Neutrophil (primary cell): ENCODE results near the gene C4A.
"Not testable (repeated sequence)": the region's sequence is repeated elsewhere in the genome, so short reads cannot be mapped to it uniquely, and the experiment has no call there.

Experiments used
- H3K27ac ChIP-seq: fragments of 200-600 bp; sonication (generic); 2 replicates; pipeline ENCODE4 v1.5.1; 2016; ENCODE audit warnings: mild to moderate bottlenecking, moderate library complexity
- H3K27me3 ChIP-seq: fragments of 200-600 bp; sonication (generic); 2 replicates; pipeline ENCODE4 v1.6.0; 2016; ENCODE audit warnings: mild to moderate bottlenecking
- H3K36me3 ChIP-seq: fragments of 200-600 bp; sonication (generic); 2 replicates; pipeline ENCODE4 v1.5.1; 2017
- H3K4me1 ChIP-seq, 2 experiments: fragments of 200-600 bp in 1 of 2; sonication (generic) in 1 of 2; 1 replicate in 1 of 2; 2 replicates in 1 of 2; pipeline versions ENCODE4 v1.5.1 to v1.6.1; 2013 to 2016; ENCODE audit warnings: low read depth in 1 of 2, low read length in 1 of 2, mild to moderate bottlenecking in 1 of 2, moderate library complexity in 1 of 2; ENCODE audit not compliant: control insufficient read depth in 1 of 2, insufficient read depth in 1 of 2
- H3K4me3 ChIP-seq, 2 experiments: fragments of 200-600 bp in 1 of 2; sonication (generic) in 1 of 2; 1 replicate in 1 of 2; 2 replicates in 1 of 2; pipeline ENCODE4 v1.5.1; 2013 to 2016; ENCODE audit warnings: low read depth in 1 of 2, low read length in 1 of 2, mild to moderate bottlenecking in 1 of 2, moderate library complexity in 1 of 2
- H3K9me3 ChIP-seq: fragments of 200-600 bp; sonication (generic); 2 replicates; pipeline ENCODE4 v1.5.1; 2016
- CTCF ChIP-seq: fragments of 200-600 bp; sonication (generic); IDR thresholded peaks from 2 replicates; pipeline ENCODE4 v1.5.1; 2016; ENCODE audit warnings: antibody characterized with exemption

C4A gene

DNA sequence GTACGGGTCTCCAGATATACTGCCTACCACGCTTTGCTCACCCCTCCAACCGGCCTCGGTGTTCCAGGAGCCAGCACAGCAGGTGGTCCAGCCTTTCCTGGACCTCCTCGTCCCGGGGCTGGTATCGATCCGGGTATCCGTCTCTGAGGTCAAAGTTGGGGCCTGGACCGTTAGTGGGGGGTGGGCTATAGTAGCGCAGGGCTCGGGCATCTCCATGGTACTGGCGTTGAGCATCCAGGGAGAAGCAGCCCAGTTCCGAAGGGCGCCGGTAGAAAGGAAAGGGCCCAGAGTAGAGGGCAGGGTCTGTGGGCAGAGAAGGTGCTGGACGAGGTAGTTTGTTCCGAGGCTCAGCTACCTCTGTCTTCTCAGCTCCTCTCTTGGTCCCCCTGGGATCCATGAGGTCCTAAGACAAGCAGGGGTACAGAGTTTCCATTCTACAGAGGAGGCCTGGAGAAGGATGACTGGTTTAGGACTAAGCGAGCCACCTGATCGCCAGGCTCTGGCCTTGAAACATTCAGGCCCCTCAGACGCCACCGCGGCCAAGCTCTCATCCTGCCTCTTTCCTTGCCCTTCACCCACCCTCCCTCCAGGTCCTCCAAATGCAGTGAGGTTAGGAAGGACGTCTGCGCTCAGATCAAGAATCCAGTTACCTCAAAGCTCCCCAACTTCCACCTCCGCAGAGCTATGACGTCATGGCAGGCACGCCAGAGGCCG, 10.4 kb upstream of the C4A start:
- H3K4me1 ChIP-seq: peaks cover 19 to 29% of the 10 kb centered on the region in 2 experiments
- peaks cover 43% of the 10 kb centered on the region for H3K36me3 ChIP-seq
- H3K27ac ChIP-seq: peak overlapping the region; percentile 100
- no peak for TF ChIP-seq CTCF
- no peaks in the 10 kb centered on the region for H3K27me3 ChIP-seq
- no peaks in the 10 kb centered on the region for H3K9me3 ChIP-seq
- peak overlapping the region; percentile 81 to 93 for H3K4me3 ChIP-seq

- H3K9me3 ChIP-seq: no peaks in the 10 kb centered on the region
- H3K4me3 ChIP-seq: peak within 1 kb of the TSS; percentile 81 to 93
- no peaks in the 10 kb centered on the region for H3K27me3 ChIP-seq
- peaks cover 36% of the 10 kb centered on the region for H3K36me3 ChIP-seq
- peak within 1 kb of the TSS; percentile 100 for H3K27ac ChIP-seq
- H3K4me1 ChIP-seq: peaks cover 19 to 29% of the 10 kb centered on the region in 2 experiments
- TF ChIP-seq CTCF: peak; percentile 29
Measured at GRCh38 chr6:31971993-31972708, 9.7 kb upstream of the C4A start, which contains the start of gene DXO. DXO (minus strand) TSS chr6:31972138; CDS start chr6:31971675, 463 bp downstream.

- TF ChIP-seq CTCF: no peak
- Histone ChIP-seq H3K27me3 (no peaks in the 10 kb centered on the region), H3K27ac (peak overlapping the region; percentile 100), H3K4me1 (peaks cover 19 to 29% of the 10 kb centered on the region in 2 experiments), H3K4me3 (peak overlapping the region; percentile 81 to 93), H3K36me3 (peaks cover 29% of the 10 kb centered on the region), H3K9me3 (no peaks in the 10 kb centered on the region)
Measured at GRCh38 chr6:31972709-31973350, 9.0 kb upstream of the C4A start.

DNA sequence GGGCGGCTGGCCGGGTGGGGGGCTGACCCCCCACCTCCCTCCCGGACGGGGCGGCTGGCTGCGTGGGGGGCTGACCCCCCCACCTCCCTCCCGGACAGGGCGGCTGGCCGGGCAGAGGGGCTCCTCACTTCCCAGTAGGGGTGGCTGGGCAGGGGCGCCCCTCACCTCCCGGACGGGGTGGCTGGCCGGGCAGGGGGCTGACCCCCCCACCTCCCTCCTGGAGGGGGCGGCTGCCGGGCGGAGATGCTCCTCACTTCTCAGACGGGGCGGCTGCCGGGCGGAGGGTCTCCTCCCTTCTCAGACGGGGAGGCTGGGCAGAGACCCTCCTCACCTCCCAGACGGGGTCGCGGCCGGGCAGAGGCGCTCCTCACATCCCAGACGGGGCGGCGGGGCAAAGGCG, 5.8 kb upstream of the C4A start:
- not testable (repeated sequence) for H3K4me3 ChIP-seq, H3K27ac ChIP-seq, H3K27me3 ChIP-seq, H3K9me3 ChIP-seq
- Histone ChIP-seq H3K36me3 (peaks cover 15% of the 10 kb centered on the region), H3K4me1 (peaks cover 16 to 23% of the 10 kb centered on the region in 2 experiments)

- Histone ChIP-seq H3K27me3 (no peaks in the 10 kb centered on the region), H3K36me3 (peaks cover 15% of the 10 kb centered on the region), H3K27ac (no peak overlapping the region), H3K4me1 (peaks cover 6 to 7% of the 10 kb centered on the region in 2 experiments), H3K9me3 (no peaks in the 10 kb centered on the region), H3K4me3 (no peak overlapping the region)
- TF ChIP-seq CTCF: no peak
Measured at GRCh38 chr6:31977816-31978431, 3.9 kb upstream of the C4A start.
